ENCODE data around the gene DNAH6.

Gene DNAH6

DNA sequence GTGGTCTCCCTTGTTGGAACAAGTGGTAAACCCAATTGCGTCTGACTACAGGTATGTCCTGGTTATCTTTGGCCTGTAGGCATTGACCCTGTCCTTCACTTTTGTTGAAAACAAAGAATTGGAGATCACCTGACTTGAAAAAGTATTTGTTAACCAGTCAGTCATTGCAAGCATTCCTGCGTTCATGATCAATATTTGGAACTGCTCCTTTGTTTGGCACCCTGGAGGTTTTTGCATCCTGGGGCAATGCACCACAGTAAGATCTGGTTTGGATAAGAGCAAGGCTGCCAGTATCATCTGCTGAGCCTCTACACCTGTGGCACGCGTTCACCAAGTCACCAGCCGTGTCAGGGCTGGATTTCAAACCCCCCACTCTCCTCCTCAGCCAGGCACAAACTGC is 115.7 kb downstream of the DNAH6 start:
- DNase-seq (ENCODE audit: low read depth): no peak

- DNase-seq (ENCODE audit: low read depth): no peak
These were observed 120.0 kb downstream of the DNAH6 start for GRCh38 chr2:84636080-84636971.

DNA sequence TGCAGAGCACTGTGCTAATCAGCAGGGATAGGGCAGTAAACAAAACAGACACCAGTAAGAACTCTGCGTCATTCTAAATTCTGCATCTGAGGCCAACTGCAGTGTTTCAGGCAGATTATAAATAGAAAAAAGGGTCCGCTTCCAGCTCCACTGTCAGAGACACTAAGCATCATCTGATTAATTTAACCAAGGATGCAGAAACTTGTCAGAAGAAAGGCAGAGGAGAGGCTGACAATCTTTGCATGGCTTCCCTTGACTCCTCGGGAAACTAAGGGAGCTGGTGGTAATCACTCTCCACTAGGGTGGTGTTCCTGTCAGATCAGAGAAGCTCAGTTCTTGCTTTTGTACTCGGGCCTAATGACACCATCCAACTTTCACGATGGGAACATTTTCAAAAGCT is 123.5 kb downstream of the DNAH6 start:
- DNase-seq (ENCODE audit: low read depth): no peak

DNA sequence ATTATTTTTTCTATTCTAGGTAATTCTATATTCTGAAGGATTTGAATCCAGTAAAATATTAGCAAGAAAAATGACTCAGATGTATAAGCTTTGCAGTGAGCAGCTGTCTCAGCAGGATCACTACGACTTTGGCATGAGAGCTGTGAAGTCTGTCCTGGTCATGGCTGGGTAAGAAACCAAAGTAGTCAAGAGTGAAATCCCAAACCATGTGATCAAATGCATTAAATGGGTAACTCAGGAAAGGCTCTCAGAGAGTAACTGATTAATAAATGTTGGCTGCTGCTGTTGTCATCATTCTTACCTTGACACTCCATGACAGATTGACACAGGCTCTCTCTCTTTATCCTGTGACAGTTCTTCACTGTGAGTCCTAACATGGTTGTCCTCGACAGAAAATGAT is 124.1 kb downstream of the DNAH6 start:
- no peak for DNase-seq (ENCODE audit: low read depth)

- DNase-seq (ENCODE audit: low read depth): no peak
These were observed 124.7 kb downstream of the DNAH6 start for GRCh38 chr2:84641021-84641420.

DNA sequence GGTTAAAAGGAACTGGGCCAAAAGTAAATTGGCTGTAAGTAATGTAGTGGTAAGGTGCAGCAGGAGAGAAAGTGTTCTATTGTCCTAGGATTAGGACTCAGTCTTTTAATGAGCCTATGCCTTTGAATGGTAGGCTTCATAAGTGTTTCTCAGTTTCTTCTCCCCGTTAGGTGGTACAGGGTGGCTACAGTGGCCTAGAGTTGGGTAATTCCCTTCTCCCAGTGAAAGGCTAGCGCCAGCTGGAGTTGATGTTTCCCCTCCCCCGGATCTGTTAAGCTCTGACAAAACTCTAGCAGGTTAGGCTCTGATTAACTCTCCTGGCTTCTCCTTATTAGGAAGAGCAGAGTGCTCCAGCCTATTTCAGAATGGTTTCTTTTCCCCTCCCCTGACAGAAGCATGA is 127.7 kb downstream of the DNAH6 start:
- DNase-seq (ENCODE audit: low read depth): no peak

GRCh38 chr2:84646514-84646913 is 130.2 kb downstream of the DNAH6 start:
- no peak for DNase-seq (ENCODE audit: low read depth)

DNA sequence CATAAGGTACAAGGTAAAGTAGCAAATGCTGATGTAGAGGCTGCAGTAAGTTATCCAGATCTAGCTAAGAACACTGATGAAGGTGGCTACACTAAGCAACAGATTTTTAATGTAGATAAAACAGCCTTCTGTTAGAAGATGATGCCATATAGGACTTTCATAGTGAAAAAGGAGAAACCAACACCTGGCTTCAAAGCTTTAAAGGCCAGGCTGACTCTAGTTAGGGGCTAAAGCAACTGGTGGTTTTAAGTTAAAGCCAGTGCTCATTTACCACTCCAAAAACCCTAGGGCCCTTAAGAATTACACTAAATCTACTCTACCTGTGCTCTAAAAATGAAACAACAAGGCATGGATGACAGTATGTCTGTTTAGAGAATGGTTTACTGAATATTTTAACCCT is 131.0 kb downstream of the DNAH6 start:
- DNase-seq (ENCODE audit: low read depth): no peak

DNA sequence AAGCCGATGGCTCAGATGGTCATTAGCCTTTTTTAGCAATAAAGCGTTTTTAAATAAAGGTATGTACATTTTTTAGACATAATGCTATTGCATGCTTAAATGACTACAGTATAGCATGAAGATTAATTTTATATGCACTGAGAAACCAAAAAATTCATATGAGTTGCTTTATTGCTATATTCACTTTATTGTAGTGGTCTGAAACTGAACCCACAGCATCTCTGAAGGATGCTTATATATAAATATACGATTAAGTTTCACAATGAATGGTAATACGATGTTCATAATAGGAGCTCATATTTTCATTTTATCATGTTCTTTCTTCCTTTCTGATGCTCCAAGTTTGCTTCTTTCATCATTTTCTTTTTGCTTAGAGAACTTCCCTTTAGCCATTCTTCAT is 132.8 kb downstream of the DNAH6 start:
- no peak for DNase-seq (ENCODE audit: low read depth)

DNA sequence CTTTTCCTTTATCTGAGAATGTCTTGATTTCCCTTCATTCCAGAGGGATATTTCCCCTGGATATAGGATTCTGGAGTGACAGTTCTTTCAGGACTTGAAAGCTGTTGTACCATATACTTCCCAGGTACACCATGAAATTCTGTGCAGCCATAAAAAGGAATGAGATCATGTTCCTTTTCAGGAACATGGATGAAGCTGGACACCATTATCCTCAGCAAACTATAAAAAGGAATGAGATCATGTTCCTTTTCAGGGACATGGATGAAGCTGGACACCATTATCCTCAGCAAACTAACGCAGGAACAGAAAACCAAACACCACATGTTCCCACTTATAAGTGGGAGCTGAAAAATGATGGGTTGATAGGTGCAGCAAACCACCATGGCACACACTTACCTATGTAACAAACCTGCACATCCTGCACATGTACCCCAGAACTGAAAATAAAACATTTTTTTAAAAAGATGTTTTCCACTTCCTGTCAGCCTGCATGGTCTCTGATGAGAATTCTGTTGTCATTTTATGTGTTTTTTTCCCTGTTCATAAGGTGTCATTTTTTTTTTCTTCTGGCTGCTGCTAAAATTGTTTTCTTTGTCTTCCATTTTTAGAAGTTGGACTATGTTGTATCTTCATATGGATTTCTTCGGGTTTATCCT is 133.3 kb downstream of the DNAH6 start:
- DNase-seq (ENCODE audit: low read depth): no peak

- DNase-seq (ENCODE audit: low read depth): no peak
These were observed 136.1 kb downstream of the DNAH6 start for GRCh38 chr2:84652431-84652830.

- no peak for DNase-seq (ENCODE audit: low read depth)
These were observed 137.0 kb downstream of the DNAH6 start for GRCh38 chr2:84653302-84653701.

DNA sequence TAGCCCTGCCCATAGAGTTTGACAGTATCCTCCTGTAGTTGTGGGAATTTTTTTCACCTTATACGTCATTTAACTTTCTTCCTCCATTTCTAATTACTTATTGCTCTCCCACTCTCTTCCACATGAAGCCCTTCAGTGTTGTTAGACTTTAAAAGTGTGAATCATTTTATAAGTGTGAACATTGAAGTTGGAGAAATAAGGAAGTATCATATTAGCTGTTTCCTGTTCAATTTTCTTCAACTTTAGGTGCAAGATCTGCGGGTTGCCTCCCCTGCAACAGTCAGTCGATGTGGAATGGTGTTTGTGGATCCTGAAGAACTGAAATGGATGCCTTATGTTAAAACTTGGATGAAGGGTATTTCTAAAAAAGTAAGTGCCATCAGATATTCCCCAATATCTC is 138.1 kb downstream of the DNAH6 start:
- no peak for DNase-seq (ENCODE audit: low read depth)

DNA sequence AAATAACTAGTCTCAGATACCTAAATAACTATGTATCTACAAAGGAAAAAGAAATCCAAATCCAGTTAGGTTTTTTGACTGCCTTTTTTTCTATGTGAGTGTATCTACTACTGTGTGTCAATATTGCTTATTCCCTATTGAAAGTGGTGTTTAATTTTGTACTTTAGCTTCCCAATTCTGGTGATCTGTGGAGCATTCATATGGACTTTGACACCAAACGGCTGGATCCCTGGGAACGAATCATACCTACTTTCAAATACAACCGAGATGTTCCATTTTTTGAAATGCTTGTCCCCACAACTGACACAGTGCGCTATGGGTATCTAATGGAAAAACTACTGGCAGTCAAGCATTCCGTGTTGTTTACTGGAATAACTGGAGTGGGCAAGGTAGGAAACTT is 152.8 kb downstream of the DNAH6 start:
- DNase-seq (ENCODE audit: low read depth): no peak

DNA sequence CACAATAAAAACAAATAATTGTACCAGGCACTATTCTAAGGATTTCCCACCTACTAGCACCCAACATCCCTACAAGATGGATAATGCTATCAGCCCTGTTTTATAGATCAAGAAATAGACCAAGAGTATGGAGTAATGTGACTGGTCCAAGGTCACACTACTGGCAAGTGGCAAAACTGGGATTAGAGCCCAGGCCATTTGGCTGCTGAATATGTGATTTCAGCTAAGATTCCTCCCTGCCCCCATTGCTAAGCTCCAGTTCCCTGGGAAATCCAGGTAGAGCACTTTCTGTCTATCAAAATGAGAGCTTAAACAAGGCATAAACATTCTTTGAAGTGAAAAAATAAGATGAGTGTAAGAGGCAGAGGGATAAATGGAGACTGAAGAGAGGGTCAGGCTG is 157.8 kb downstream of the DNAH6 start:
- no peak for DNase-seq (ENCODE audit: low read depth)

DNA sequence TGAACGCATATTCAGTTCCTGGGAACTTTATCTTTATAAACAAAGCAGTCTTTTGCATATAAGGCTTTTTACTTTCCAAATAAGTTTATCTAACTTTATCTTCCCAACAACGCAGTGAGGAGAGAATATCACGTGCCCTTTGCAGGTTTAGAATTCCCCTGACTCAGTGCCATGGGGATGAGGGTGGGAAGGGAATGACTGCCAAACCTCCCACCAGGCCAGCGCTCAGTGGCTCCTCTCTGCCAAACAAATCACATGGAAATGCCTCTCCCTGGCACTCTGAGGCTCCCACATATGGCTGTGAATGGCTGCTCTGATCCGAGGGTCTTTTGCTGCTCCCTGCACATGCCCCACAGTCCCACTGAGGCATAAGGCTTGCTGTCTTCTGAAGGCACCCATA is 158.3 kb downstream of the DNAH6 start:
- no peak for DNase-seq (ENCODE audit: low read depth)

DNA sequence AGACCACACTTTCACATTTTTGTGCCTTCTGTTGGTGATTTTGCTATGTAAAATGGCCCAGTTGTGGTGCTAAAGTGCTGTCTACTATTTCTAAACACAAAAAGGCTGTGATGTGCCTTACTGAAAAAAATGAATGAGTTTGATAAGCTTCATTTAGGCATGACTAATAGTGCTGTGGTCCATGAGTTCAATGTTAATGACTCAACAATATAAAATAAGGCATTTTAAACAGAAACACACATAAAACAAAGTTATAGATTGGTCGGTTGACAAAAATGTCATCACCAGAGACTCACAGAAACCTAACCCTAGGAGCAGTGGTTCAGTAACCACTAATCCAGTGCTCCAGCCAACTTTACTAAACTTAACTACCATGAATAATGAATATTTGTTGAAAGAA is 160.0 kb downstream of the DNAH6 start:
- no peak for DNase-seq (ENCODE audit: low read depth)

DNA sequence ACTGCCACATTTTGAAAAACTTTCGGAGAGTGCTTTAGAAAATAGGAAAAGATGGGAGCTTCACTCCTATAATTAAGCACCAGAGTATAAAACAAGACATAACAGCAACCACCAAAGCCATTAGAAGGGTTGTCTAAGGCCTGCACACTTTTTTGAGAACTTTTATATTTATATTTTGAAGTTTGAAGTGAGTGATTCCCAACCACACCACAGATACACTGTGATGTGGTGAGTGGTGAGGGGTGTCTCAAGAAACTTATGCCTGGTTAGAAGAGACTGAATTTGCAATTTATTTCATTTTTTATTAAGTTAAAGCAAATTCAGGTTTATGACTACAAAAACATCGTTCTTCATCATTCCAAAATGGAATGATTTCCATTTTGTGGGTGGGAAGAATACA is 161.9 kb downstream of the DNAH6 start:
- no peak for DNase-seq (ENCODE audit: low read depth)

- DNase-seq (ENCODE audit: low read depth): no peak
These were observed 170.6 kb downstream of the DNAH6 start for GRCh38 chr2:84686783-84687476.

DNA sequence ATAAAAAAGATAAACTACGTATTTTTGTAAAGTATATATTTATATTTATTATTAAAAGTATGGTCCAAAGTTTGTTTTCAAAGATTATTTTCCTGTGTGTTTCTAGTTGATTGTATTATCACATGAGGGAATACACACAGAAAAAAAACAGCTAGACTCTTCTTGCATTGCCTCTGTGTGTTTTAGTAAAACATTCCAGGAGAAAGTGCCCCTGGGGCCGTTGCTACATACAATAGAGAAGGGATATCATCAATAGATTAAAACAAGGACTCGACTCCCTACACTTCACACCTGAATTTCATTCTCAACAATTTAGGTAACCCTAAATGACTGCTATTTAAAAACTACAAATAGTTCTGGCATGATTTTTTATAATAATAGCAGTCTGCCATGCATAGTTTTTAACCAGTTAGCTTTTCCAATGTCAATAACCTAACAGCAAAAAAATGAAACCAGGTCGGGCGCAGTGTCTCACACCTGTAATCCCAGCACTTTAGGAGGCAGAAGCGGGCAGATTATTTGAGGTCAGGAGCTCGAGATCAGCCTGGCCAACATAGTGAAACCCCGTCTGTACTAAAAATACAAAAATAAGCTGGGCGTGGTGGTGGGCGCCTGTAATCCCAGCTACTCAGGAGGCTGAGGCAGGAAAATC is 171.3 kb downstream of the DNAH6 start:
- DNase-seq (ENCODE audit: low read depth): no peak

- DNase-seq (ENCODE audit: low read depth): no peak
These were observed 173.9 kb downstream of the DNAH6 start for GRCh38 chr2:84690225-84690624.

DNA sequence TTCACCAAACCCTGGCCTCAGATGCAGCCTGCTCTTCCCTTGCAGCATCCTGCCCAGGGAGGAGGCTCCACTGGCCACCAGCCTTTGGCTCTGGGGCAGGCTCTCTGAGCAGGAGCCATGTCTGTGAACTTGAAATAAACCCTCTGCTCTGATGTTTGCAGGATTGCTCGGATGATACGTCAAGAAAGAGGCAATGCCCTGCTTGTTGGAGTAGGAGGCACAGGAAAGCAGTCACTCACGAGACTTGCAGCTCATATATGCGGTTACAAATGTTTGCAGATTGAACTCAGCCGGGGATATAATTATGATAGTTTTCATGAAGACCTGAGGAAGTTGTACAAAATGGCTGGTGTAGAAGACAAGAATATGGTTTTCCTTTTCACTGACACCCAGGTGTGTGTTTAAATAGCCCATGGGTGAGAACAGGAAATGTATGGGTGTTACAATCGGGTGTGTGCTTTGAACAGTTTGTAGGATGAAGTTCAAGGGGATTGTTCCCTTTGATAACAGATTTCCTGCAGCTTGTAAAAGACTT is 177.9 kb downstream of the DNAH6 start:
- peak; percentile 3 for DNase-seq (ENCODE audit: low read depth)
